HG02870 (cell line): ENCODE results near the gene MRM2.

Source experiments
- ATAC-seq: cut with Tn5 transposase; IDR thresholded peaks from one replicate; pipeline ENCODE4 v1.9.1; 2021; ENCODE audit warnings: mild to moderate bottlenecking, moderate library complexity; ENCODE audit not compliant: unreplicated experiment

The MRM2 gene

DNA sequence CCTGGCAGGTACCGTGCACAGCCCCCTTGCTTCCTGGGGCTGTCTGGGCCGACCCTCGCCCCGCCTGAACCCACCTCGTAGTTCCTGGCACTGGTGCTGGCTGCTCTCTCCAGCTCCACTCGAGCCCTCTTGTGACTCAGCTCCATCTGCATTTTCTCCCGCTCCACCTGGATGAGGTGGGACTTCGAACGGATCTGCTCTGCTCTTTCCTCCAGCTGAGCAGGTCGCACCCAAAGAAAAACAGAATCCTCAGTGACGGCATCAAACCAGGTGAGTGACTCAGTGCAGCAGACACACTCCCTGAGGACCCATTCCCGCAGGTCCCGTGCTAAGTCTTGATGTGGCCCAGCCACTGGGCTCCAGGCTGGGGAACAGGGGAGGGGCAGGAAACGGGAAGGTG is 16.7 kb downstream of the MRM2 start:
- ATAC-seq = no peak

DNA sequence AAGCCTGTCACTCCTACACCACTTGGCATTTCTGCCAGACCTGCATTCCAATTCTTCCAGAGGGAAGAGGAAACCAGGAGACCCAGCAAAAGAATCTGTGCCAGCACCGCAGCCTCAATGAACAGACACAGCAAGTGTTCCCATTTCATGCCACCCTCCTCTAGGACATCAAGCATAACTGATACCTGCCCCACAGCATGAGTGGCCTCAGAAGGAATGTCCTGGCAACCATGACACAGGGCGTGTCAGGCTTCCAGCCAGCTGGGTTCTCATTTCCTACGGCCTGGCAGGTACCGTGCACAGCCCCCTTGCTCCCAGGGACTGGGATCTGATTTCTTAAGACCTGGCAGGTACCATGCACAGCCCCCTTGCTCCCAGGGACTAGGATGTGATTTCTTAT is 17.1 kb downstream of the MRM2 start:
- ATAC-seq = no peak

GRCh38 chr7:2224491-2224928 is 17.5 kb downstream of the MRM2 start:
- ATAC-seq = no peak

DNA sequence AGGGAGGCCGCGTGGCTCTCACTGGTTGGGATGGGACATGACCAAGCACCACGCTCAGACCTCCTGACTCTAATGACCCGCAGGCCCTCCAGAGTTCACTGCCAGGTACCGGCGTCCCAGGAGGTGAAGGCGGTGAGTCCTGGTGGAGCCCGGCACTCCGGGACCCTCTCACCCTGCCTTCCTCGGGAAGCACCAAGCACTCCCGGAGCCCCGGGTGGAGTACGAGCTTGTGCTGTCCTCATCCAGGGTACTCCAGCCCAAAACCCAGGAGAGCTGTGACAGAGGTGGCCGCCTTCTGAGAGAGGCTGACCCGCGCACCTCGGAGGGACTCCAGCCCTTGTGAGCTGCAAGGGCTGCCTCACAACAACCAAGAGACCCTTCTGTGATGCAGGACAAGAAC is 18.7 kb downstream of the MRM2 start:
- no peak for ATAC-seq

GRCh38 chr7:2222516-2222915 is 19.5 kb downstream of the MRM2 start:
- ATAC-seq = no peak

- no peak for ATAC-seq
Observed at GRCh38 chr7:2220954-2221353, 21.1 kb downstream of the MRM2 start.

- ATAC-seq = no peak
Observed at GRCh38 chr7:2220506-2220905, 21.5 kb downstream of the MRM2 start.

DNA sequence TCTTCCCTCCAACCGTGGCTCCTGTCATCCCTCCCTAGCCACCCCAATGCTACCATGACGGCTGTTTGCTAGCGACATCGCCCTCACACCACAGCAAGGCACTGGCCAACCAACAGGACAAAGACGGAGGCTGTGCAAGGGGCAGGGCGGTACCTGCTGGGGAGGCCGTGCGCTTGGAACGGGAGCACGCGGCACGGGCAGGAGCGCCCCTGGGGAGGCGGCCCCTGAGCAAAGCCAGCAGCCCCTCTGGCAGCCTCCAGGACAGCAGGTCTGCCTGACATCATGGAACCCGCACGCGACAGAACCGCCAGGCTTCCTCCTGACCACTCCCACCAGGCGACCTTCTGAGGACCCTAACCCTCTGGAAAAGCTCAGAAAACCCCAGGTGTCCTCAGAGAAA is 22.0 kb downstream of the MRM2 start:
- ATAC-seq = no peak

DNA sequence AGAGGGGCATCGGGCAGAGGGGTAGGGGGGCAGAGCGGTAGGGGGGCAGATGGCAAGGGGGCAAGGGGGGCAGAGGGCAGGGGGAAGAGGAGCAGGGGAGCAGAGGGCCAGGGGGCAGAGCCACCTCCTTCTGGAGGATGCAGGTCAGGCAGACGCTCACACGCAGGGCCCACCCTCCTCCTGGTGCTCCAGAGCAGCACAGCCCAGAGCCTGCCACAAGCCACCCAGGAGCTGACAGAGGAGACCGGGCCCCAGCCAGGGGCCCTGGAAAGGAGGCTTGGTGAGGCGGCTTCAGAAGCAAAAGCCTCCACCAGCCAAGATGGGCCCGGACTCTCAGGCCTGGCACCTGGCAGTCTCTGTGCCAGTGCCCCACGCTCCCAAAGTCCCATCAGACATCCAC is 22.4 kb downstream of the MRM2 start:
- ATAC-seq = no peak

DNA sequence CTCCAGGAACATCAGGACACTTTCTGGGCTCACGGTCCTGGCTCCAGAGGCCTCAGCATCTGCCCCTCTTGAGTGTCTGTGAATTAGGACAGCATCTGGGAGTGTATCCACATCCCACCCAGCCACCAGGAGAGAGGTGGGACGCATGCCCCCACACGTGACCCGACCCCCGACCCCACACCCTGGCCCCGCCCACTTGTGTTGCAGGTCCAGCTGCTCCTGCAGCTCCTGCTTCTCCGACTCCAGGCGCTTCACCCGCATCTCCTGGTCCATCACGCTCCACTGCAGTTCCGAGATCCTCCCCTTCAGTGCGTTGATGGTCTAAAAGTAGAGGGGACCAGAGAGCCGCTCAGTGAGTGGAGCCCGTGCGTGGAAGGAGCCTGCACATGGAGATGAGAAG is 22.9 kb downstream of the MRM2 start:
- no peak for ATAC-seq

GRCh38 chr7:2218444-2218785 is 23.6 kb downstream of the MRM2 start:
- no peak for ATAC-seq

DNA sequence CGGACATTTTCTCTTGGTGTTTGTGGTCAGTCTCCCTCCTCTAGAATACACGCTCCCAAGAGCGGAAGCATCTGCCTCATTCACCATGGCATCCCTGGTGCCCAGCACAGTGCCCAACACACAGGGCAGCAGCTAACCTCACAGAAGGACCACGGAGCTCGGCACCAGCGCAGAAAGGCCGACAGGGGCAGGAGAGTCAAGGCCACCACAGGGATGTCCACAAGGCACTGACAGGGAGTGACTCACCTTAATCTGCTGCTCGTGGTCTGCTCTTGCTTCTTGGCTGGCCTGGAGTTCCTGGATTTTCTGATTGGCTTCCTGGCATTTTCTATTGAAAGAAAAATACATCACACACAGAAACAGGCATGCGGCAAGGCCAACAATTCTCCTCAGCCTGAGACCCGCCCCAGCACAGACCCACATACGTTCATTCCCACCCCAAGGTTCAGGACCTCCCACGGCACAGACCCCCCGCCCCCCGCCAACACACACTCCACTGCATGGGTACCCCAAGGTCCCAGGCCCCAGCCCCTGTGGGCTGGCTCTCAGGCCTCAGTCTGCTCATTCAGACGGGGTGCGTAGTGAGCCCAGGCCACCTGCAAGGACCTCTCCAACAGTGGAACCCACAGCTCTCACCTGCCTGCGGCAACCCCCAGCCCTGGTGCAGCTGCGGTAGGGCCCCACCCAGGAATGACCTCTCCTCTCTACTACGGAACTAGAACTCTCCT is 24.1 kb downstream of the MRM2 start:
- no peak for ATAC-seq

- no peak for ATAC-seq
Observed at GRCh38 chr7:2217206-2217605, 24.8 kb downstream of the MRM2 start.

DNA sequence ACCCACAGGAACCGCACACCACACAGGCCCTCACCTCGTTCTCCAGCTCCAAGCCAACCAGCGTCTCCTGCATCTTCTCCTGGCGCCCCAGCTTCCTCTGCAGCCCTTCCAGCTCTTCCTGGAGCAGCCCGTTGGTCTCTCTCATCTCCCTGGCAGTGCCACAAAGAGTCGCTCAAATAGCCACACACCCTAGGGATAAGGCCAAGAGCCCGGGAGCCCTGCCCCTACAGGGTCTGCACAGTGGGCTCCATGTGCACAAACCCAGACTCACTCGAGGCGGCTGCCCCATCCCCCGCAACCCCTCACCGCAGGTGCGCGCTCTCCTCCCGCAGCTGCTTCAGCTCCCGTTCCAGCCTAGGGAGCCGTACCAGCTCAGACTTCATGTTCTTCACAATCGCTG is 26.2 kb downstream of the MRM2 start:
- ATAC-seq = no peak

GRCh38 chr7:2214636-2215035 is 27.4 kb downstream of the MRM2 start:
- no peak for ATAC-seq

- no peak for ATAC-seq
Observed at GRCh38 chr7:2213551-2214215, 28.3 kb downstream of the MRM2 start.

GRCh38 chr7:2212906-2213305 is 29.1 kb downstream of the MRM2 start:
- no peak for ATAC-seq

DNA sequence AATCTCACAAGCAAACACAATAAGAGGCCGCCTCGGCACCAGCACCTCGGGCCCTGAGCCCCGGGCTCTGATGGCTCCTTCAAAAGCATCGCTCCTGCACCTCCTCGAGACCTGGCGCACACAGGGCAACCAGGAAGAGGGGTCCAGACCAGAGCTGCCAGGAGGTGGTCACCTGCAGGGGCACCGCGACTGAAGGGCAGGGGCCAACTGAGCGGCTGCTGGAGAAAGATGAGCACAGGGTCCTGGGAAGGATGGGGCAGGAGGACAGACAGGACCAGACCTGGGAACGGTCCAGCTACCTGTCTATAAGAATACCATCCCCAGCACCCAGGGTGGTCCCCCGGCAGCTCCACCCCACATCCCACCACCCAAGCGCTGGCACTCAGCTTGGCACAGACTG is 30.1 kb downstream of the MRM2 start:
- no peak for ATAC-seq

- ATAC-seq = no peak
Observed at GRCh38 chr7:2211259-2211880, 30.6 kb downstream of the MRM2 start.

GRCh38 chr7:2210551-2211258 is 31.3 kb downstream of the MRM2 start:
- no peak for ATAC-seq

GRCh38 chr7:2209961-2210323 is 32.1 kb downstream of the MRM2 start:
- ATAC-seq = no peak
